Measurements from ENCODE around the gene KLHL13. TPM values are rescaled to one million over a fixed set of nuclear protein-coding genes. Genes with fewer than 3 reads are reported as not detected.
"Not testable (repeated sequence)": the region's sequence is repeated elsewhere in the genome, so short reads cannot be mapped to it uniquely, and the experiment has no call there.

KLHL13 gene
- total RNA-seq, 3 donors from 2014 or later, result 0.35 to 1.0 (median 0.68) TPM

DNA sequence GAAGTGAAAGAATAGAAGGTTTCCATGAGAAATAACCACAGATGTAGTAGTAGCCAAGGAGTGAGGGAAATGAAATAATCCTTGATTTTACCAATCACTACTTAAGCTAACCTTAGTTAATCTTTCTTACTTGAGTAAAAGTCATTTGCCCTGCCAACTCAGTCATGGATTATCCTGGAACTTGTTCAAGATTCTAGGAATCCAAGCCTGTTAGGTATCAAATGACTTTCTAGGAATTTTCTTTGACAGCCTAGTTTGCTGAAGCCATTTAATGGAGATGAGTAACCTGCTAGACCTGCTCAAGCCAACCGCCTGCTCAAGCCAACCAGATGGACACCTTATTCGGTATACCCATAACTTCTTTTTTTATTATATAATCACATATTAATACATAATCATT is 180.5 kb downstream of the KLHL13 start:
- ATAC-seq (no peak), DNase-seq (no peak)
- no peak overlapping the region for H3K4me3 Mint-ChIP-seq
- H3K9me3 Mint-ChIP-seq, result no peaks in the 10 kb centered on the region
- no peaks in the 10 kb centered on the region for H3K27me3 Mint-ChIP-seq (ENCODE audit: low read depth)
- H3K4me1 Mint-ChIP-seq (ENCODE audit: low read depth), result no peaks in the 10 kb centered on the region
- H3K36me3 Mint-ChIP-seq (ENCODE audit: insufficient read depth), result no peaks in the 10 kb centered on the region

DNA sequence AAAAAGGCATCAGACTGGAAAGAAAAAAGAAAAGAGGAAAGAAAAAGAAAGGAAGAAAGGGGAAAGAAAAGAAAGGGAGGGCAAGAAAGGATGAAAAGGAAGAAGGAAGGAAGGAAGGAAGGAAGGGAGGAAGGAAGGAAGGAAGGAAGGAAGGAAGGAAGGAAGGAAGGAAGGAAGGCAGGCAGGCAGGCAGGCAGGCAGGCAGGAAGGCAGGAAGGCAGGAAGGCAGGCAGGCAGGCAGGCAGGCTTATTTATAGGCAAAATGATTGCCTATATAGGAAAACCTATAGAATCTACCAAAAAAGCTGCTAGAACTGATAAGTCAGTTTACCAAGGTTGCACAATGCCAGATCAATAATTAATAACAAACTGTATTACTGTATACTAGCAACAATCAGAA is 186.5 kb downstream of the KLHL13 start:
- not testable (repeated sequence) for H3K9me3 Mint-ChIP-seq; H3K4me1 Mint-ChIP-seq (ENCODE audit: low read depth); H3K36me3 Mint-ChIP-seq (ENCODE audit: insufficient read depth); H3K4me3 Mint-ChIP-seq; DNase-seq; H3K27me3 Mint-ChIP-seq (ENCODE audit: low read depth); ATAC-seq

DNA sequence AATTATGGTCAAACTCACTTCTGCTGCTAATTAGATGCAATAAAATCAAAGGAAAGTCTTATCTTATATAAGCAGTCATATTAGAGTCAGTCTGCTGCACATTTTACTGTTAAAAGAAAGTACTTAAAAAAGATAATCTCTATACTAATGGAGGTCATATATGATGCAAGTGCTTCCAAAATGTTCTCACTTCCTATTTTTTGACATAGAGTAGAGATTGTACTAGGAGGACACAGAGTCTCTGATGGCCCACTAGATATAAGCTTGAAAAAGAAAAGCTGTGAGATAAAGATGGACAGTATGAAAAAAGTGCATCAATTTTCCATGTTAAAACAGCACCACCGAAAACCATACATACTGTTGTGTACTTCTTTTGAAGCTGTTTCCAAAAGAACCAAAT is 196.9 kb downstream of the KLHL13 start:
- Mint-ChIP-seq H3K4me1 (ENCODE audit: low read depth) (no peaks in the 10 kb centered on the region), H3K27me3 (ENCODE audit: low read depth) (no peaks in the 10 kb centered on the region), H3K4me3 (no peak overlapping the region), H3K36me3 (ENCODE audit: insufficient read depth) (no peaks in the 10 kb centered on the region), H3K9me3 (no peaks in the 10 kb centered on the region)
- ATAC-seq, result no peak
- DNase-seq, result no peak

DNA sequence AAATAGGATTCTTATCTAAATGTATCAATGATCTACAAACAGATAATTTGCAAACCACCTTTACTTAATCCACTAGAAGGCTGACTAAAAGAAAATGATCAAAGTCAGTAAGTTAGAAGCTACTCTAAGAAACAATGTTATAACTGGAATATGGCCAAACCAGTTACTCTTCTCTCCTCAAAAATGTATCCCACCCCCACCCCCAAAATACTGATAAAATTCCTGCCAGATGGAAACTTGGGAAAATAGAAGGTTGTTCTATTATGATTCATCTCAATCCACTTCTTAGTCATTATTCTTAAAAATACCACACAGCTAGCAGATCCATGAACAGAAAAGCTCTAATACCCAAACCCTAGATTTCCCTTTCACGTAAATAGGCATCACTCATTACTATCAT is 206.4 kb downstream of the KLHL13 start:
- Mint-ChIP-seq H3K4me1 (ENCODE audit: low read depth) (no peaks in the 10 kb centered on the region), H3K4me3 (no peak overlapping the region), H3K9me3 (peaks cover 6% of the 10 kb centered on the region), H3K27me3 (ENCODE audit: low read depth) (no peaks in the 10 kb centered on the region), H3K36me3 (ENCODE audit: insufficient read depth) (no peaks in the 10 kb centered on the region)
- DNase-seq (no peak), ATAC-seq (no peak)

DNA sequence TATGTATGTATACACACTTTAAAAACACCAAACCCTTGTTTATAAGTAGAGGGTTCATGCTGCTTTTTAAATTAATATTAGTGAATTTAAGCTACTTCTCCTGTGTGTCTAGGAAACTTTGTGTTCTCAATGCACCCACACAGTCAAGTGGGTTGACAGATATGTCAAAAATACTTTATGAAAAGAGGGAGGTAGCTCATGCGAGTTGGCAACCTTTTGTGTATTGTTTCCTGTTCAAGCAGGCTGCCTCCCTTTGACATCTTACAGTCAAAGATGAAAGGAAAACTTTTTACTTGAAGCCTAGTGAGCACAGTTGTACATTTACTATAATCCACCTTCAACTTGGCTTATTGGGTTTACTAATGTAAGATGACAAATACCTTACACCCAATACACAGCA is 218.4 kb downstream of the KLHL13 start:
- H3K27me3 Mint-ChIP-seq (ENCODE audit: low read depth), result no peaks in the 10 kb centered on the region
- no peaks in the 10 kb centered on the region for H3K9me3 Mint-ChIP-seq
- DNase-seq (no peak), ATAC-seq (no peak)
- H3K4me3 Mint-ChIP-seq, result no peak overlapping the region
- H3K4me1 Mint-ChIP-seq (ENCODE audit: low read depth), result no peaks in the 10 kb centered on the region
- H3K36me3 Mint-ChIP-seq (ENCODE audit: insufficient read depth), result no peaks in the 10 kb centered on the region

DNA sequence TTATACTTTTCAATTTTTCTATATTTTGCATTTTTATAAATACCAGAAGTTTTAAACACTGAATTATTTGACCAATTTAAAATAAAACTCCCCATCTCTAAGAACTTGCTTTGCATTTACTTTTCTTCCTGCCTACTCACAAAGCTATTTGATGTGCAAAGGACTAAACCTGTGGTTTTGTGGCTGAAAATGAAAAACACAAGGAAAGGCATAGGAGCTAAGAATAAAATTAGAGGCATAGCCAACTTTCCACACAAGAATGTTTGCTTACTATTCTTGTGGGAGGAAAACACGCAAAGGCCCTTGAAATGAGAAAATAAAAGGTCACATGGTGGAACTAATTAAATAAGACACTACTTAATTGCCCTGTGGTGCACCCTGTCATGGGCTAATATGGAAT is 221.2 kb downstream of the KLHL13 start:
- Mint-ChIP-seq H3K36me3 (ENCODE audit: insufficient read depth) (no peaks in the 10 kb centered on the region), H3K27me3 (ENCODE audit: low read depth) (no peaks in the 10 kb centered on the region), H3K9me3 (no peaks in the 10 kb centered on the region), H3K4me3 (no peak overlapping the region), H3K4me1 (ENCODE audit: low read depth) (no peaks in the 10 kb centered on the region)
- ATAC-seq (no peak), DNase-seq (no peak)

DNA sequence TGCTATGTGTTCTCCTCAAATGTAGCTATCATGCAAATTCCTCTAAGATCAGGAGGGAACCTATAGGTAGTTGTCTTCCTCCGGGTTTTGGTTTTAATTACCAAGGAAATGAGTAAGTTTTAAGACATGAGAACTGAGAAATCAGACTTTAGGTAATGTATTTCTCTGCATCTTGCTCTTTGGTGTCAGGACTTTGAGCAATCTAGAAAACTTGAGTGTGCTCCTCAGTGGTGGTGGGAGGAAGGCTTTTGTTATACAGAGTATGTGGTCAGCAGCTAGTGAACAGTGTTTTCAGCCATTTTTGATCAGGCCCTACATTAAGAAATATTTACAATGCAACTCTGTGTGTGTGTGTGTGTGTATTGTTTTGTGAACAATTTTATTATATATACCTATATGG is 224.1 kb downstream of the KLHL13 start:
- Mint-ChIP-seq H3K4me3 (no peak overlapping the region), H3K9me3 (no peaks in the 10 kb centered on the region), H3K27me3 (ENCODE audit: low read depth) (no peaks in the 10 kb centered on the region), H3K36me3 (ENCODE audit: insufficient read depth) (no peaks in the 10 kb centered on the region), H3K4me1 (ENCODE audit: low read depth) (no peaks in the 10 kb centered on the region)
- ATAC-seq (no peak), DNase-seq (no peak)

DNA sequence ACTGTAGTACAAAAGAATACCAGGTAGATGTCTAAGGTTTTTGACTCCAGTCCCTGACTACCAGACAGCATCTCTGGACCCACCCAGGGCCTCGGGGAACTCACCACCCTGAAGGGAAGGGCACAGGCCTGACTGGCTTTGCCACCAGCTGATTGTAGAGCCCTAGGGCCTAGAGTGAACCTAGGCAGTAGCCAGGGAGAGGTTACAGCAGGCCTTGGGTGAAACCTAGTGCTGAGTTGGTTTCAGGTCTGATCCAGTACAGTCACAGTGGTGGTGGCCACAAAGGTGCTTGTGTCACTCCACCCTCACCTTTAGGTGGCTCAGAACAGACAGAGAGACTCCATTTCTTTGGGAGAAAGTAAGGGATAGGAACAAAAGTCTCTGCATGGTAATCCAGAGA is 244.8 kb downstream of the KLHL13 start:
- no peak for DNase-seq
- ATAC-seq, result no peak
- Mint-ChIP-seq H3K36me3 (ENCODE audit: insufficient read depth) (no peaks in the 10 kb centered on the region), H3K4me3 (no peak overlapping the region), H3K9me3 (peaks cover 14% of the 10 kb centered on the region), H3K4me1 (ENCODE audit: low read depth) (no peaks in the 10 kb centered on the region), H3K27me3 (ENCODE audit: low read depth) (no peaks in the 10 kb centered on the region)

DNA sequence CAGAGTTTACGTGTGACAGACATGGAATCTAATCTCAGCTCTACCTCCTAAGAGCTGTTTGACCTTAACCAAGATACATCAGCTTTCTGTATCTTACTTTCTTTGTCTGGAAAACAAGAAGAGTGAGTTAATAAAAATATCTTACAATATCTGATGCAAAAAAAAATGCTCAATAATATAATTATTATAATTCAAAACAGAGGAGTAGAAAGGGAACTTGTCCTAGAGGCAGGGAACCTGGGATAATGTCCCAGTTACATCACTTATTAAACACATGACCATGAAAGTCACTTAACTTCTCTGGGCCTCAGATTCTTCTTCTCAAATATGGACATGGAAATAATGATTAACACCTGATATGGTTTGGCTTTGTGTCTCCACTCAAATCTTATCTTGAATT is 256.1 kb downstream of the KLHL13 start:
- ATAC-seq (no peak), DNase-seq (no peak)
- Mint-ChIP-seq H3K4me3 (no peak overlapping the region), H3K27me3 (ENCODE audit: low read depth) (no peaks in the 10 kb centered on the region), H3K4me1 (ENCODE audit: low read depth) (no peaks in the 10 kb centered on the region), H3K36me3 (ENCODE audit: insufficient read depth) (no peaks in the 10 kb centered on the region), H3K9me3 (no peaks in the 10 kb centered on the region)

DNA sequence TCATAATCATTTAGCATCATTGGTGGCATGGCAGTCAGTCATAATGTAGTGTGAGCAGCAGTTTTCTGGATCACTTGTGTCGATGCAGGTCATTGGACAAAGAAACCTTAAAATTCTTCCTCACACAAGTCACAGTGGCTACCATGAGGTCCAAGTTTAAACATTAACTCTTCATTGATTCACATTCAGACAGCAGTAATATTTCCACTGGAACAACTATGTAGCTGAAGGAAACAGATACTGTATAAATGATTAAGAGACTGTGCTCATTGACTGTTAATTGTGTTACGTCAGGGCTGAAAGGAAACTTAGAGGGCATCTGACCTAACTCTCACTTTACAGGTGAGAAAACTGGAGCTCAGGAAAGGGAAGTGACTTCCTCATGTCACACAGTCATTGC is 261.8 kb downstream of the KLHL13 start:
- Mint-ChIP-seq H3K4me3 (no peak overlapping the region), H3K27me3 (ENCODE audit: low read depth) (no peaks in the 10 kb centered on the region), H3K9me3 (no peaks in the 10 kb centered on the region), H3K36me3 (ENCODE audit: insufficient read depth) (no peaks in the 10 kb centered on the region), H3K4me1 (ENCODE audit: low read depth) (no peaks in the 10 kb centered on the region)
- DNase-seq (no peak), ATAC-seq (no peak)

DNA sequence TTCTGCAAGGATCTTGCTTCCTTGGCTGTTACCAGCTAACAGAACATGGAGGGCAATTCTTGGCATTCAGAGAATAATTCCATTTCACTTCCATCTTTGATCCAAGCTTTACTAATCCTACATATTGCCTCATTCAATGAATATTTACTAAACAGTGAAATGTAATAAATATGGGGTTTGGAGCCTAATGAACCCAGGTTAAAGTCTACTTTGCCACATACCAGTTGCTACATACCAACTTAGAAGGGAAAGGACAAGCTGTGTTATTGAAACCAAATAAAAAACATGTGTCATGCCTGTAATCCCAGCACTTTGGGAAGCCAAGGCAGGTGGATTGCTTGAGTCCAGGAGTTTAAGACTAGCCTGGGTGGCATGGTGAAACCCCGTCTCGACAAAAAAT is 265.6 kb downstream of the KLHL13 start:
- Mint-ChIP-seq H3K27me3 (ENCODE audit: low read depth) (no peaks in the 10 kb centered on the region), H3K9me3 (no peaks in the 10 kb centered on the region), H3K36me3 (ENCODE audit: insufficient read depth) (no peaks in the 10 kb centered on the region), H3K4me1 (ENCODE audit: low read depth) (no peaks in the 10 kb centered on the region), H3K4me3 (no peak overlapping the region)
- ATAC-seq (no peak), DNase-seq (no peak)

Other genes starting within 250 kb of the KLHL13 start
- gene WDR44, start 229.3 kb upstream of the KLHL13 start, total RNA-seq, result 1 to 10 TPM; 8.0 to 8.6 (median 8.4) TPM